NCI-H82 treated with DMSO at 0.1 percent for 48 hours (cell line): Measurements from ENCODE around the gene PADI4.

Experiments
- DNase-seq: peaks from one replicate; lab custom pipeline; 2025; ENCODE audit not compliant: unreplicated experiment; lab: John Stamatoyannopoulos, UW

The PADI4 gene, protein sequence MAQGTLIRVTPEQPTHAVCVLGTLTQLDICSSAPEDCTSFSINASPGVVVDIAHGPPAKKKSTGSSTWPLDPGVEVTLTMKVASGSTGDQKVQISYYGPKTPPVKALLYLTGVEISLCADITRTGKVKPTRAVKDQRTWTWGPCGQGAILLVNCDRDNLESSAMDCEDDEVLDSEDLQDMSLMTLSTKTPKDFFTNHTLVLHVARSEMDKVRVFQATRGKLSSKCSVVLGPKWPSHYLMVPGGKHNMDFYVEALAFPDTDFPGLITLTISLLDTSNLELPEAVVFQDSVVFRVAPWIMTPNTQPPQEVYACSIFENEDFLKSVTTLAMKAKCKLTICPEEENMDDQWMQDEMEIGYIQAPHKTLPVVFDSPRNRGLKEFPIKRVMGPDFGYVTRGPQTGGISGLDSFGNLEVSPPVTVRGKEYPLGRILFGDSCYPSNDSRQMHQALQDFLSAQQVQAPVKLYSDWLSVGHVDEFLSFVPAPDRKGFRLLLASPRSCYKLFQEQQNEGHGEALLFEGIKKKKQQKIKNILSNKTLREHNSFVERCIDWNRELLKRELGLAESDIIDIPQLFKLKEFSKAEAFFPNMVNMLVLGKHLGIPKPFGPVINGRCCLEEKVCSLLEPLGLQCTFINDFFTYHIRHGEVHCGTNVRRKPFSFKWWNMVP

DNA sequence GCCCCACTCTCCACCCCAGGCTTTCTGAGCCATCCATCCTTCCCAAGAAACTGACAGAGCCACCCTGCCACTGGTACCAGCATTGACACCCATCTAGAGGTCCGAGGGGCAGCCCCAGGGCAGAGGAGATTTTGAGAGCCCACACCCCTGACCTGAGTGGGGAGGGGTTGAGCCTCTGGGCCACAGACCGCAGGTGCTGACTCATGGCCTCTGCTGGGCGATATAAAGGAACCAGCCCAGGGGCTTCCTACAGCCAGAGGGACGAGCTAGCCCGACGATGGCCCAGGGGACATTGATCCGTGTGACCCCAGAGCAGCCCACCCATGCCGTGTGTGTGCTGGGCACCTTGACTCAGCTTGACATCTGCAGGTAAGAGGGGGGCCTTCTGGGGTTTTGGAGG, at the start of gene PADI4:
TSS of gene PADI4 (plus strand) at position 252 of the 400 bp plus-strand sequence. CDS start at position 278, 26 bp downstream.
- no peak for DNase-seq

- DNase-seq: no peak
Observed at GRCh38 chr1:17258758-17259130, 49.3 kb upstream of the PADI4 start.

GRCh38 chr1:17259233-17259873, 48.6 kb upstream of the PADI4 start:
- DNase-seq: no peak

DNA sequence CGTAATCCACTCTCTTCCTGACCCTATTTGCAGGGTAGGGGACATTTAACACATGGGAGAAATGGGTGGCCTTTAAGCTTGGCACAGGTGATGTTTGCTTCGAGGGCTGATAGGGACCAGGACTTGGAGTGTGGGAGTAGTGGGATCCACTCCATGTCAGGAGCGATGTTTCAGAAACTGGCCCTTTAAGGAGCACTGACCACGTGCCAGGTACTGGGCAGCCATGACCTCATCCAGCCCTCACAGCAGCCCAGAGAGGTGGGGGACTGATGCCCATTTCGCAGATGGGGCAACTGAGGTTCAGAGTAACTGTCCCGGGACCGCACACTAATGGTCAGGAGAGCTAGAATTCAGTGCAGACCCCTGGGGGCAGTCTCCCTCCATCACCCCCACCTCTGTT, 47.7 kb upstream of the PADI4 start:
- DNase-seq: no peak

GRCh38 chr1:17260738-17261137, 47.3 kb upstream of the PADI4 start:
- DNase-seq: no peak

DNA sequence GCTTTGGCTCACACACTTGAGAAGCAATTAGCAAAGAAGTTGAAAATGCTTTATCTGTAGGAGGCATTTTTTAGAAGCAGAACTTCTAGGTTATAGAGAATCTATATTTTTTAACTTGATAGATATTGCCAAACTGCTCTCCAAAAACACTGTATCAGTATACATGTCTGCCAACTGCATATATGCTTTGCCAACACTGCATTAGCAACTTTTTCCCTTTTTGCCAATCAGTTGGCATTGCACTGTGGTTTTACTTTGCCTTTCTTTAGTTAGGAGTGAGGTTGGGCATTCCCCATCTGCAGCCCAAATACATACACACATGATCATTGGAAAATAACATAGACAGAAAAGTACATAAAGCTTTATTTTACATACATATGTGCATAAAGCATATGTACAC, 44.1 kb upstream of the PADI4 start:
- no peak for DNase-seq

DNA sequence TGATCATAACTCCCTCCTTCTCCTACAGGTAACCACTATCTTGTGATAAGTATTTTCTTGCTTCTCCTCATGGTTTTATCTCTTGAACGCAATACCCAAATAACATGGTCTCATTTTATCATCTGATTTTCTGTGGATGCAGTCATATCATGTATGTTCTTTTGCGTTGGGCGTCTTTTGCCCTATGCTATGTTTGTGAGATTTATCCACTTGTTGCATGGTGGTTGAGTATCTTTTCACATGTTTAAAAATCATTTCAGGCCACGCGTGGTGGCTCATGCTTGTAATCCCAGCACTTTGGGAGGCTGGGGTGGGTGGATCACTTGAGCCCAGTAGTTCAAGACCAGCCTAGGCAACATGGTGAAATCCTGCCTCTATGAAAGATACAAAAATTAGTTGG, 43.5 kb upstream of the PADI4 start:
- no peak for DNase-seq

DNA sequence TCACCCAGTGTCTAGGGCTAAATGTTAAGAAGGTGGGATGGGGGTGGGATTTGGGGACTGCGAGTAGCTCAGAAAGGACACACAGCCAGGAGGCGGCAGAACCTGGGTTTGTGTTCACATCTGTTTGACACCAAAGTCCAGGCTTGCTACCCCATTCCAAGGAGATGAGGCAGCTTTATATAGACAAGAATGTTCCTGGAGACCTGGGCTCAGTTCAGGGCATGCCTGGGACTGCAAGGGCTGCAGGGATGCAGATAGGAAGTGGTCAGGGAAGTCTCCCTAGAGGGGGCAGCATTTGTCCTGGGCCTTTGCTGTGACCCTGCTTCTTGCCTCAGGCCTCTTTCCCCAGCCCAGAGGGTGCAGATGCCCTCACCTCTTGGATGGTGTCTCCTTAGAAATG, 42.8 kb upstream of the PADI4 start:
- DNase-seq: no peak

DNA sequence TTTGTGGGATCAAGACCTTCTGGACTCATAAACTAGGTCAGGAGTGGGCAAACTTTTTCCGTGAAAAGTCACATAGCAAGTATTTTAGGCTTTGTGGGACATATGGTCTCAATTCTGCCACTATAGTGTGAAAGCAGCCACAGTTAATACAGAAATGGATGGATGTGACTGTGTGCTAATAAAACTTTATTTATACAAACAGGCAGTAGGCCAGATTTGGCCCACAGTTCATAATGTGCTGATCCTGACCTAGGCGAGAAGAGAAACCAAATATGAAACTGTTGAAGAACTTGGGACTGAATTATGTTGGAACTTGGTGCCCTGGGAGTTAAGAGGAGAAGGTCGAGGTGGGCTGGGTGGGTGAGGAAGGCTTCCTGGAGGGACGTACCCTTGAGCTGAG, 42.0 kb upstream of the PADI4 start:
- DNase-seq: no peak

DNA sequence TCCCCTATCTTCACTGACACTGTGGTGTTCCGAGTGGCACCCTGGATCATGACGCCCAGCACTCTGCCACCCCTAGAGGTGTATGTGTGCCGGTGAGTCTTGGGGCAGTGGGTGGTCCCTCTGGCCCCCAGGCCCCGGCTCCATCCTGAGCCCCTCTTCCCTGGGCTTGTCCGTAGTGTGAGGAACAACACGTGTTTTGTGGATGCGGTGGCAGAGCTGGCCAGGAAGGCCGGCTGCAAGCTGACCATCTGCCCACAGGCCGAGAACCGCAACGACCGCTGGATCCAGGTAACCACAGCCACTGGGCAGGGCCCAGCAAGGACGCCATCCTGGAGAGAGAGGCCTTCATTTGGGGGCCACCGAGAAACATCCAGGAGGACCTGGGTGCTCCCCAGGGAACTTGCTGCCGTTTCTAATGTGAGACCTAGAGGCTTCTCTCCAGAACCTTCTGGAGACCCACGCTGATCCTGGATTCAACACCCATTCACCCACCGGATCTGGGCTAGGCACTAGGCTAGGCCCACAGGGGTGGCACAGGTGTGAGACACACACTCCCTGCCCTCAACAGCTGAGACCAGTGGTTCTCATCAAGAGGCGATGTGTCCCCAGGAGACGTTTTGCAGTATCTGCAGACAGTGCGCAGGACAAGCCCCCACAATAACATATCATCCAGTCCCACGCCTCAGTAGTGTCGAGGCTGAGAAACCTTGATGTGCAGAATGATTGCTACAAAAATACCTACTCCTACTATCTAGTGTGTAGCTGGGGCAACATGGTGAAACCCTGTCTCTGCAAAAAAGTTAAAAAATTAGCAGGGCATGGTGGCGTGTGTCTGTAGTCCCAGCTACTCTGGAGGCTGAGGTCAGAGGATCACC, 36.9 kb upstream of the PADI4 start:
- DNase-seq: no peak

GRCh38 chr1:17272066-17272465, 35.9 kb upstream of the PADI4 start:
- no peak for DNase-seq

- no peak for DNase-seq
Observed at GRCh38 chr1:17272646-17273045, 35.4 kb upstream of the PADI4 start.

- DNase-seq: no peak
Observed at GRCh38 chr1:17273096-17273495, 34.9 kb upstream of the PADI4 start.

DNA sequence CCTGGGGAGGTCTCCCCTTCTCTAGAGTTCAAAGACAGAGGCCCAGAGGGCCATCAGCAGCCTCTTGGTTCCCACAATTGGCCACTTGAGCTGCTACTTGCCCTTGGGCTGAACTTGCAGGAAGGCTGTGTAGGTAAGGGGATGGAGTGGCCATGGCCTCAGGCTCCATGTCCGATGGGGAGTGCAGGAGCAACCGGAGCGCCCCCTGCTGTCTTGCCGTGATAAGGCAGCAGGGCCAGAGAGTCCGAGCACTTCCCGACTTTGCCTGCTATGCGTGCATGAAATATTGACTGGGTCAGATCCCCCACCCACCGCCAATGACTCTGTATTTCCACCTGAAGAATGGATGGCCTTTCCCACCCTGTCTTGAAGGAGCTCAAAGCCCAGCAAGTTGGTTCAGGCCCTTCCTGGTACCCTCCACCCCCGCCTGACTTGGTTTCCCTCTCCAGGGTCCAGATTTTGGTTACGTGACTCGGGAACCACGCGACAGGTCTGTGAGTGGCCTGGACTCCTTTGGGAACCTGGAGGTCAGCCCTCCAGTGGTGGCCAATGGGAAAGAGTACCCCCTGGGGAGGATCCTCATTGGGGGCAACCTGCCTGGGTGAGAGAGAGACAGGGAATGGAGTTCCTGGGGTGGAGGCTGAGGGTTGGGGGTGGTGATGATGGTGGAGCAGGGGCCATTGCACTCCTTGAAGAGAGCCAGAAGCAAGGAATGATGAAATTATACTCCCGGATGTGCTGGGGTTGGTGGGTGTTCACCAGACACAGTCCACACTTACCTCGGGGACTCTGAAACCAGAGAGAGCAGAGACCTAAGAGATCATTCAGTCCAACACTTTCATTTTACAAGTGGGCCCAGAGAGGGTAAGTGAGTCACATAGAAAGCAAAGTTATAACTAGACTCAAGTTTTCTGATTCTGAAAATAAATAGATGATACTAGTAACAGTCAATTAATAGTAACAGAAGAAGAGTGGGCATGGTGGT, 33.5 kb upstream of the PADI4 start:
- DNase-seq: no peak

DNA sequence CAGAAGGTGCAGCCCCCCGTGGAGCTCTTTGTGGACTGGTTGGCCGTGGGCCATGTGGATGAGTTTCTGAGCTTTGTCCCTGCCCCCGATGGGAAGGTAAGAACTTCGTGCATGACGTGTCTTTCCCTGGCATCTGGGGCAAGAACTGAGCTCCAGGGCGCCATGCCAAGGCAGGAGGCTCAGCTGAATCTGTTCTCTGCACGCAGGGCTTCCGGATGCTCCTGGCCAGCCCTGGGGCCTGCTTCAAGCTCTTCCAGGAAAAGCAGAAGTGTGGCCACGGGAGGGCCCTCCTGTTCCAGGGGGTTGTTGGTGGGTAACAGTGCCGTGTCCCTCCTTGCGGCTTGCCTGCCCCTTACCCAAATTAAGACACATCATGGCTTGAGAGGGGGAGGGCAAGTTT, 31.4 kb upstream of the PADI4 start:
- no peak for DNase-seq

GRCh38 chr1:17277511-17278159, 30.4 kb upstream of the PADI4 start:
- no peak for DNase-seq

- DNase-seq: no peak
Observed at GRCh38 chr1:17278996-17279830, 28.8 kb upstream of the PADI4 start.

- no peak for DNase-seq
Observed at GRCh38 chr1:17280436-17280835, 27.6 kb upstream of the PADI4 start.

DNA sequence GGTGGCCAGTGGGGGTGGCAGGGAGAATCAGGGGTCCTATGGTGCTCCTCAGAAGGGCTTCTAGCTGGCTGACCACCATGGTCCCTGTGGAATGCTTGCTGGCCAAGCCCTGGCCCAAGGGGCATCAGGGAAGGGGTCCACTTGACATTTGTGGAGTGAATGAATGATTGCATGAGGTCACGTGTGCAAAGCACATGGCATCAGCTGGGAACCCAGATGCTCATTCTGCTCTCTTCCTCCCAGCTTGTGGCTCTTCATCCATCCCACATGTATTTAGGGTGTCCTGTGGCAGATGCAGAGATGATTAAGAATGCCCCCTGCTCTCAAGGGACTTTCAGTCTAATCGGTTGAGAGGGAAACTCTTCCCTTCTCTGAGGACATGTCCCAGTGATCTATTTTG, 27.1 kb upstream of the PADI4 start:
- DNase-seq: no peak
